ENCODE data around the gene ARMH3. TPM values are rescaled to one million over a fixed set of nuclear protein-coding genes. Genes with fewer than 3 reads are reported as not detected.

ARMH3 gene
- total and polyA plus RNA-seq, 8 donors, result 7.5 to 15.8 (median 10.7) TPM

GRCh38 chr10:101893510-101894120, 162.4 kb downstream of the ARMH3 start:
- 92 to 96% methylated on average over 1 of the region's 1 CpG for WGBS, 2 donors
- DNase-seq (no peak), ATAC-seq (no peak), FAIRE-seq (no peak)
- intact Hi-C loops (cut with DNase I), result no loop called here
- H3K4me3 ChIP-seq, result no peak overlapping the region
- no peak overlapping the region for H3K27ac ChIP-seq
- peaks cover 0 to 7% (median 0%) of the 10 kb centered on the region in 3 donors for H3K4me1 ChIP-seq
- no peaks in the 10 kb centered on the region for H3K36me3 ChIP-seq
- no peaks in the 10 kb centered on the region for H3K9me3 ChIP-seq
- no peaks in the 10 kb centered on the region for H3K27me3 ChIP-seq
- TF ChIP-seq, protein P1, sequence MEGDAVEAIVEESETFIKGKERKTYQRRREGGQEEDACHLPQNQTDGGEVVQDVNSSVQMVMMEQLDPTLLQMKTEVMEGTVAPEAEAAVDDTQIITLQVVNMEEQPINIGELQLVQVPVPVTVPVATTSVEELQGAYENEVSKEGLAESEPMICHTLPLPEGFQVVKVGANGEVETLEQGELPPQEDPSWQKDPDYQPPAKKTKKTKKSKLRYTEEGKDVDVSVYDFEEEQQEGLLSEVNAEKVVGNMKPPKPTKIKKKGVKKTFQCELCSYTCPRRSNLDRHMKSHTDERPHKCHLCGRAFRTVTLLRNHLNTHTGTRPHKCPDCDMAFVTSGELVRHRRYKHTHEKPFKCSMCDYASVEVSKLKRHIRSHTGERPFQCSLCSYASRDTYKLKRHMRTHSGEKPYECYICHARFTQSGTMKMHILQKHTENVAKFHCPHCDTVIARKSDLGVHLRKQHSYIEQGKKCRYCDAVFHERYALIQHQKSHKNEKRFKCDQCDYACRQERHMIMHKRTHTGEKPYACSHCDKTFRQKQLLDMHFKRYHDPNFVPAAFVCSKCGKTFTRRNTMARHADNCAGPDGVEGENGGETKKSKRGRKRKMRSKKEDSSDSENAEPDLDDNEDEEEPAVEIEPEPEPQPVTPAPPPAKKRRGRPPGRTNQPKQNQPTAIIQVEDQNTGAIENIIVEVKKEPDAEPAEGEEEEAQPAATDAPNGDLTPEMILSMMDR (IDR thresholded peaks at IDR 0.05), result no peak

GRCh38 chr10:101892782-101893391, 163.1 kb downstream of the ARMH3 start:
- Histone ChIP-seq H3K36me3 (no peaks in the 10 kb centered on the region), H3K27me3 (no peaks in the 10 kb centered on the region), H3K4me1 (peaks cover 0 to 7% (median 0%) of the 10 kb centered on the region in 3 donors), H3K9me3 (no peaks in the 10 kb centered on the region), H3K27ac (no peak overlapping the region), H3K4me3 (no peak overlapping the region)
- WGBS, 2 donors, result 79 to 87% methylated on average over 4 of the region's 4 CpGs
- TF ChIP-seq, protein P1 (IDR thresholded peaks at IDR 0.05), result no peak
- DNase-seq, result no peak
- intact Hi-C loops (cut with DNase I), result no loop called here
- ATAC-seq, result no peak
- FAIRE-seq, result no peak

- no peaks in the 10 kb centered on the region for H3K36me3 ChIP-seq
- 55 to 65% methylated on average over 5 of the region's 5 CpGs for WGBS, 2 donors
- no peak overlapping the region for H3K27ac ChIP-seq
- no peak overlapping the region for H3K4me3 ChIP-seq
- no peaks in the 10 kb centered on the region for H3K4me1 ChIP-seq
- TF ChIP-seq, protein P1 (IDR thresholded peaks at IDR 0.05), result peak; percentile 38 to 74 (median 62)
- FAIRE-seq (peak; percentile 9), ATAC-seq (peak; percentile 53 to 86 (median 78)), DNase-seq (peak in 5 of 6 donors; percentile 12 to 80 (median 56))
- no peaks in the 10 kb centered on the region for H3K9me3 ChIP-seq
- H3K27me3 ChIP-seq, result no peaks in the 10 kb centered on the region
- intact Hi-C loops (cut with DNase I), result no loop called here
These were observed 166.4 kb downstream of the ARMH3 start for GRCh38 chr10:101889256-101890210.

- Histone ChIP-seq H3K27ac (no peak overlapping the region), H3K4me1 (no peaks in the 10 kb centered on the region), H3K4me3 (no peak overlapping the region), H3K27me3 (no peaks in the 10 kb centered on the region), H3K9me3 (no peaks in the 10 kb centered on the region), H3K36me3 (no peaks in the 10 kb centered on the region)
- WGBS, 2 donors, result 94 to 95% methylated on average over 2 of the region's 2 CpGs
- intact Hi-C loops (cut with DNase I), result no loop called here
- TF ChIP-seq, protein P1 (IDR thresholded peaks at IDR 0.05), result no peak
- DNase-seq (no peak), ATAC-seq (no peak), FAIRE-seq (no peak)
These were observed 167.6 kb downstream of the ARMH3 start for GRCh38 chr10:101888251-101888949.
